Endothelial cell of umbilical vein (primary cell): ENCODE data around the gene MN1. TPM values are rescaled to one million over a fixed set of nuclear protein-coding genes. Genes with fewer than 3 reads are reported as not detected.
A peak's percentile ranks its signal among the peaks of the same experiment; 100 is the strongest.

Experiments used
- BruUV-seq: library from RNA; stranded (reverse); fragments of 400-500 nt; replicated peaks from 2 replicates; lab custom pipeline; 2021; lab: Mats Ljungman, UMichigan
- CTCF ChIA-PET: fragments of 300-600, 350-600 bp; sonication (Branson Sonifier 250); formaldehyde crosslinking; loops from one replicate; lab custom pipeline; 2021; ENCODE audit warnings: antibody characterized with exemption, inconsistent platforms; lab: Charles Lee
- POLR2A ChIA-PET: fragments of 300-600, 350-600 bp; sonication (Branson Sonifier 250); formaldehyde crosslinking; loops from one replicate; lab custom pipeline; 2021; ENCODE audit warnings: antibody characterized with exemption, inconsistent platforms; lab: Charles Lee
- DNase-seq: peaks from one replicate; pipeline ENCODE4 v3.0.0-alpha.2; 2011; ENCODE audit warnings: low read depth, low spot score
- FAIRE-seq: peaks from 2 replicates; lab custom pipeline; 2011; peaks lifted over from hg19 to GRCh38; lab: Jason Lieb, UNC
- H2AFZ ChIP-seq: 2 replicates; pipeline ENCODE4 v1.6.0; 2012; ENCODE audit warnings: low read depth, low read length, control low read depth, inconsistent platforms
- H3K27ac ChIP-seq: 2 replicates; pipeline ENCODE4 v1.5.1; 2011; ENCODE audit warnings: low read depth, mild to moderate bottlenecking, control low read depth, low read length, moderate library complexity; ENCODE audit not compliant: insufficient read depth
- H3K27me3 ChIP-seq, 2 experiments: 2 replicates each; pipeline versions ENCODE4 v1.6.0 to v1.6.1; 2011; ENCODE audit warnings: low read length in 2 of 2, mixed read lengths in 1 of 2; ENCODE audit not compliant: control insufficient read depth in 2 of 2, insufficient read depth in 2 of 2
- H3K36me3 ChIP-seq, 2 experiments: 2 replicates in 1 of 2; 3 replicates in 1 of 2; pipeline ENCODE4 v1.5.1; 2011; ENCODE audit warnings: low read length in 2 of 2, mild to moderate bottlenecking in 1 of 2, moderate library complexity in 1 of 2; ENCODE audit not compliant: control insufficient read depth in 2 of 2, insufficient read depth in 2 of 2; ENCODE audit errors: extremely low read depth in 1 of 2
- H3K4me1 ChIP-seq: 3 replicates; pipeline ENCODE4 v1.5.1; 2011; ENCODE audit warnings: mild to moderate bottlenecking, low read length; ENCODE audit not compliant: control insufficient read depth, insufficient read depth; ENCODE audit errors: extremely low read depth
- H3K4me2 ChIP-seq: 2 replicates; pipeline ENCODE4 v1.6.1; 2011; ENCODE audit warnings: low read length, control low read depth, mixed read lengths; ENCODE audit not compliant: insufficient read depth
- H3K4me3 ChIP-seq, 3 experiments: fragments of 200-600 bp in 1 of 3; sonication (generic), shearing (Covaris generic) in 1 of 3; replicated peaks in 1 of 3; 2 replicates each; pipeline ENCODE4 v1.5.1; 2011 to 2016; ENCODE audit warnings: control low read depth in 3 of 3, low read length in 3 of 3, mild to moderate bottlenecking in 2 of 3, inconsistent platforms in 1 of 3, low read depth in 1 of 3, moderate library complexity in 1 of 3; ENCODE audit not compliant: insufficient read depth in 1 of 3
- H3K79me2 ChIP-seq: 2 replicates; pipeline ENCODE4 v1.6.0; 2012; ENCODE audit warnings: low read length, inconsistent platforms; ENCODE audit not compliant: control insufficient read depth, insufficient read depth
- H3K9ac ChIP-seq: replicated peaks from 2 replicates; pipeline ENCODE3; 2011; ENCODE audit warnings: low read length, control low read depth; ENCODE audit not compliant: insufficient read depth; ENCODE audit errors: extremely low read depth
- H3K9me1 ChIP-seq: replicated peaks from 3 replicates; pipeline ENCODE4 v1.6.0; 2011; ENCODE audit warnings: mild to moderate bottlenecking, low read length; ENCODE audit not compliant: control insufficient read depth, insufficient read depth; ENCODE audit errors: extremely low read depth
- H3K9me3 ChIP-seq: replicated peaks from 2 replicates; pipeline ENCODE4 v1.5.1; 2012; ENCODE audit warnings: low read length, inconsistent platforms; ENCODE audit not compliant: control insufficient read depth, insufficient read depth
- H4K20me1 ChIP-seq: replicated peaks from 2 replicates; pipeline ENCODE3; 2011; ENCODE audit warnings: mild to moderate bottlenecking, low read length; ENCODE audit not compliant: control insufficient read depth, insufficient read depth; ENCODE audit errors: extremely low read depth
- CTCF ChIP-seq, 2 donors: IDR thresholded peaks; 1 replicate in 1 of 2; 2 replicates in 1 of 2; pipeline ENCODE4 v1.5.1; 2011; ENCODE audit warnings: low read length in 2 of 2, mild to moderate bottlenecking in 2 of 2, moderate library complexity in 2 of 2, control low read depth in 1 of 2, inconsistent platforms in 1 of 2, low read depth in 1 of 2; ENCODE audit not compliant: insufficient read depth in 1 of 2; ENCODE audit errors: extremely low read depth in 1 of 2
- EZH2 ChIP-seq: IDR thresholded peaks from 2 replicates; pipeline ENCODE4 v1.6.1; 2012; ENCODE audit warnings: borderline replicate concordance, low read depth, mild to moderate bottlenecking, moderate library complexity, low read length, inconsistent platforms; ENCODE audit not compliant: severe bottlenecking
- FOS ChIP-seq: IDR thresholded peaks from 2 replicates; pipeline ENCODE4 v1.6.1; 2011; ENCODE audit warnings: mild to moderate bottlenecking, low read length, moderate library complexity, borderline replicate concordance; ENCODE audit not compliant: insufficient read depth
- GATA2 ChIP-seq: IDR thresholded peaks from 2 replicates; pipeline ENCODE4 v1.7.0; 2011; ENCODE audit warnings: low read depth, mild to moderate bottlenecking, moderate library complexity, mixed read lengths, low read length; ENCODE audit not compliant: insufficient read length, insufficient read depth
- JUN ChIP-seq: IDR thresholded peaks from 2 replicates; pipeline ENCODE4 v1.6.1; 2011; ENCODE audit warnings: borderline replicate concordance, low read depth; ENCODE audit not compliant: insufficient read length, insufficient read depth
- MAX ChIP-seq: IDR thresholded peaks from 2 replicates; pipeline ENCODE4 v1.6.1; 2011; ENCODE audit not compliant: insufficient read depth, insufficient read length
- MYC ChIP-seq: IDR thresholded peaks from one replicate; pipeline ENCODE4 v1.6.1; 2011; ENCODE audit warnings: mild to moderate bottlenecking, low read depth, low read length
- POLR2AphosphoS5 ChIP-seq: IDR thresholded peaks from 2 replicates; pipeline ENCODE4 v1.6.1; 2012; ENCODE audit warnings: low read depth, mild to moderate bottlenecking, control low read depth, low read length, moderate library complexity; ENCODE audit not compliant: insufficient read depth
- dilution Hi-C: fragments of 300-500 bp; cut with MboI; formaldehyde crosslinking; loops from one replicate; pipeline ENCODE4 v1.15.0; 2019; ENCODE audit warnings: low sequenced_read_pairs; ENCODE audit not compliant: extremely low pct_ligation_motif_present
- intact Hi-C: fragments of 100-400 bp; cut with micrococcal nuclease; formaldehyde crosslinking; loops from one replicate; pipeline ENCODE4 v1.10.0; 2022
- polyA plus RNA-seq, 4 experiments: library from polyadenylated mRNA; depleted of rRNA in 3 of 4; stranded (reverse) in 3 of 4; unstranded in 1 of 4; fragments of >200 nt; gene quantifications; 2 replicates each; pipeline versions ENCODE4 v1.2.1 to v1.2.3, GENCODE V29; 2011 to 2012; ENCODE audit warnings: missing spikeins in 1 of 4
- total RNA-seq: library from RNA; stranded (reverse); gene quantifications from 2 replicates; pipeline ENCODE4 v1.2.3, GENCODE V29; 2021

MN1 gene
- total and polyA plus RNA-seq, 2 donors (not counting 3 experiments of a cell fraction or from before 2014, with no cell fraction given) = 3.8 to 5.2 TPM

- Histone ChIP-seq H3K9ac (no peak overlapping the region), H4K20me1 (no peaks in the 10 kb centered on the region), H3K4me3 (peak overlapping the region in 1 of 3 experiments; percentile 5), H3K36me3 (no peaks in the 10 kb centered on the region), H3K9me3 (no peaks in the 10 kb centered on the region), H3K27ac (peak overlapping the region; percentile 25), H3K79me2 (no peaks in the 10 kb centered on the region), H2AFZ (peak overlapping the region; percentile 90), H3K4me1 (peaks cover 17% of the 10 kb centered on the region), H3K4me2 (peak overlapping the region; percentile 56), H3K9me1 (no peaks in the 10 kb centered on the region), H3K27me3 (peaks cover 0 to 1% of the 10 kb centered on the region in 2 experiments)
- dilution Hi-C loops = no loop called here
- intact Hi-C loops = no loop called here
- ChIA-PET POLR2A (interaction anchor here (0.6 kb wide), 1 partner anchor 14 kb away, joined by 4 read pairs; no protein-coding TSS in a partner anchor), CTCF (interaction anchor here (0.6 kb wide), 1 partner anchor 308 kb away, joined by 4 read pairs; no protein-coding TSS in a partner anchor)
- DNase-seq = peak; percentile 79
- TF ChIP-seq CTCF (IDR thresholded peaks at IDR 0.05; ENCODE audit: extremely low read depth in 1 of 2, insufficient read depth in 1 of 2, low read depth in 1 of 2, low read length in 2 of 2) (no peak), EZH2 (no peak), MAX (no peak), FOS (peak; percentile 74), JUN (peak; percentile 6), MYC (no peak), POLR2AphosphoS5 (no peak), GATA2 (no peak)
- FAIRE-seq = peak; percentile 89
- BruUV-seq = no TSS peak
These were observed 74.7 kb downstream of the MN1 start for GRCh38 chr22:27726686-27727449.
